HUES64 (cell line): ENCODE measurements around the gene NFASC.

Experiments used
- H3K27ac ChIP-seq: 2 replicates; pipeline ENCODE4 v1.7.0; 2013; ENCODE audit warnings: low read depth, low read length, inconsistent platforms
- H3K27me3 ChIP-seq: 2 replicates; pipeline ENCODE4 v1.6.1; 2013; ENCODE audit warnings: mild to moderate bottlenecking, low read length; ENCODE audit not compliant: insufficient read depth
- H3K36me3 ChIP-seq: 2 replicates; pipeline ENCODE4 v1.6.1; 2013; ENCODE audit warnings: mild to moderate bottlenecking, low read length; ENCODE audit not compliant: insufficient read depth
- H3K4me1 ChIP-seq: 2 replicates; pipeline ENCODE4 v1.6.1; 2013; ENCODE audit warnings: mild to moderate bottlenecking, low read length, moderate library complexity; ENCODE audit not compliant: insufficient read depth
- H3K4me3 ChIP-seq: 2 replicates; pipeline ENCODE4 v1.5.1; 2013; ENCODE audit warnings: mild to moderate bottlenecking, low read length, moderate library complexity
- H3K9ac ChIP-seq: 2 replicates; pipeline ENCODE4 v1.6.1; 2013; ENCODE audit warnings: mild to moderate bottlenecking, low read depth, low read length
- H3K9me3 ChIP-seq: 2 replicates; pipeline ENCODE4 v1.6.1; 2013; ENCODE audit warnings: low read depth, low read length; ENCODE audit not compliant: insufficient read depth
- WGBS: fragments of 150-250, 120-280 bp; methylation state at CpG from one replicate; pipeline ENCODE4 v1.1.7; 2013; ENCODE audit warnings: missing lambda C conversion rate; 5-methylcytosine and 5-hydroxymethylcytosine counted together

The NFASC gene

GRCh38 chr1:205057808-205058575 is 187.3 kb downstream of the NFASC start:
- Histone ChIP-seq H3K4me1 (peaks cover 3% of the 10 kb centered on the region; the same call in 1 of the 2 replicates), H3K9me3 (no peaks in the 10 kb centered on the region), H3K4me3 (no peak overlapping the region), H3K27me3 (no peaks in the 10 kb centered on the region), H3K27ac (no peak overlapping the region), H3K36me3 (no peaks in the 10 kb centered on the region), H3K9ac (no peak overlapping the region)
- 94% methylated on average over 19 of the region's 19 CpGs for WGBS

- WGBS = 95% methylated on average over 12 of the region's 12 CpGs
- no peaks in the 10 kb centered on the region for H3K27me3 ChIP-seq
Measured at GRCh38 chr1:205058853-205059252, 188.2 kb downstream of the NFASC start.

GRCh38 chr1:205059660-205060059 is 189.0 kb downstream of the NFASC start:
- H3K27me3 ChIP-seq = no peaks in the 10 kb centered on the region
- no peak overlapping the region for H3K4me3 ChIP-seq
- no peak overlapping the region for H3K9ac ChIP-seq
- WGBS = 91% methylated on average over 6 of the region's 6 CpGs
- no peaks in the 10 kb centered on the region for H3K9me3 ChIP-seq
- H3K27ac ChIP-seq = no peak overlapping the region
- no peaks in the 10 kb centered on the region for H3K36me3 ChIP-seq
- peaks cover 3% of the 10 kb centered on the region; the same call in 1 of the 2 replicates for H3K4me1 ChIP-seq

More at GRCh38 chr1:205058853-205059252, 188.2 kb downstream of the NFASC start:
- Histone ChIP-seq H3K36me3 (no peaks in the 10 kb centered on the region), H3K4me1 (peaks cover 3% of the 10 kb centered on the region; the same call in 1 of the 2 replicates), H3K9me3 (no peaks in the 10 kb centered on the region), H3K9ac (no peak overlapping the region), H3K27ac (no peak overlapping the region), H3K4me3 (no peak overlapping the region)

- 89% methylated on average over 10 of the region's 10 CpGs for whole genome bisulfite sequencing
- H3K4me3 ChIP-seq = no peak overlapping the region
- no peak overlapping the region for H3K9ac ChIP-seq
- H3K27ac ChIP-seq = no peak overlapping the region
- no peaks in the 10 kb centered on the region for H3K27me3 ChIP-seq
- peaks cover 3% of the 10 kb centered on the region; the same call in 1 of the 2 replicates for H3K4me1 ChIP-seq
- no peaks in the 10 kb centered on the region for H3K9me3 ChIP-seq
- no peaks in the 10 kb centered on the region for H3K36me3 ChIP-seq
Measured at GRCh38 chr1:205060746-205061145, 190.1 kb downstream of the NFASC start.

GRCh38 chr1:205061227-205061626 is 190.6 kb downstream of the NFASC start:
- Histone ChIP-seq H3K27ac (no peak overlapping the region), H3K9ac (no peak overlapping the region), H3K36me3 (no peaks in the 10 kb centered on the region), H3K9me3 (no peaks in the 10 kb centered on the region), H3K4me1 (peaks cover 3% of the 10 kb centered on the region; the same call in 1 of the 2 replicates), H3K4me3 (no peak overlapping the region), H3K27me3 (no peaks in the 10 kb centered on the region)
- 82% methylated on average over 14 of the region's 14 CpGs for WGBS

GRCh38 chr1:205061665-205062069 is 191.0 kb downstream of the NFASC start:
- Histone ChIP-seq H3K27me3 (no peaks in the 10 kb centered on the region), H3K4me1 (peaks cover 3% of the 10 kb centered on the region; the same call in 1 of the 2 replicates)
- 42% methylated on average over 13 of the region's 13 CpGs for WGBS

GRCh38 chr1:205062319-205062718 is 191.7 kb downstream of the NFASC start:
- no peaks in the 10 kb centered on the region for H3K27me3 ChIP-seq
- WGBS = 93% methylated on average over 8 of the region's 8 CpGs
- no peak overlapping the region for H3K9ac ChIP-seq

More at GRCh38 chr1:205061665-205062069, 191.0 kb downstream of the NFASC start:
- no peak overlapping the region for H3K27ac ChIP-seq
- no peak overlapping the region for H3K4me3 ChIP-seq
- no peak overlapping the region for H3K9ac ChIP-seq
- H3K9me3 ChIP-seq = no peaks in the 10 kb centered on the region
- H3K36me3 ChIP-seq = no peaks in the 10 kb centered on the region

GRCh38 chr1:205062895-205063294 is 192.2 kb downstream of the NFASC start:
- WGBS = 82% methylated on average over 3 of the region's 3 CpGs
- no peak overlapping the region for H3K4me3 ChIP-seq
- no peak overlapping the region for H3K27ac ChIP-seq
- no peaks in the 10 kb centered on the region for H3K36me3 ChIP-seq
- H3K9ac ChIP-seq = no peak overlapping the region
- H3K4me1 ChIP-seq = peaks cover 3% of the 10 kb centered on the region; the same call in 1 of the 2 replicates
- no peaks in the 10 kb centered on the region for H3K9me3 ChIP-seq
- no peaks in the 10 kb centered on the region for H3K27me3 ChIP-seq

More at GRCh38 chr1:205062319-205062718, 191.7 kb downstream of the NFASC start:
- Histone ChIP-seq H3K9me3 (no peaks in the 10 kb centered on the region), H3K36me3 (no peaks in the 10 kb centered on the region), H3K27ac (no peak overlapping the region), H3K4me3 (no peak overlapping the region), H3K4me1 (peaks cover 3% of the 10 kb centered on the region; the same call in 1 of the 2 replicates)

GRCh38 chr1:205064301-205064700 is 193.6 kb downstream of the NFASC start:
- Histone ChIP-seq H3K27me3 (no peaks in the 10 kb centered on the region), H3K36me3 (no peaks in the 10 kb centered on the region)

GRCh38 chr1:205064741-205065316 is 194.2 kb downstream of the NFASC start:
- Histone ChIP-seq H3K4me1 (peaks cover 3% of the 10 kb centered on the region; the same call in 1 of the 2 replicates), H3K27ac (no peak overlapping the region), H3K9me3 (no peaks in the 10 kb centered on the region), H3K27me3 (no peaks in the 10 kb centered on the region), H3K36me3 (no peaks in the 10 kb centered on the region), H3K4me3 (no peak overlapping the region), H3K9ac (no peak overlapping the region)
- 93% methylated on average over 9 of the region's 9 CpGs for WGBS

More at GRCh38 chr1:205064301-205064700, 193.6 kb downstream of the NFASC start:
- Histone ChIP-seq H3K9me3 (no peaks in the 10 kb centered on the region), H3K27ac (no peak overlapping the region), H3K4me1 (peaks cover 3% of the 10 kb centered on the region; the same call in 1 of the 2 replicates), H3K9ac (no peak overlapping the region), H3K4me3 (no peak overlapping the region)
- 89% methylated on average over 11 of the region's 11 CpGs for WGBS

- Histone ChIP-seq H3K9me3 (no peaks in the 10 kb centered on the region), H3K9ac (no peak overlapping the region; the same call in 1 of the 2 replicates), H3K4me3 (no peak overlapping the region), H3K27ac (no peak overlapping the region), H3K27me3 (no peaks in the 10 kb centered on the region), H3K4me1 (peaks cover 3% of the 10 kb centered on the region; the same call in 1 of the 2 replicates), H3K36me3 (no peaks in the 10 kb centered on the region)
- 92% methylated on average over 14 of the region's 14 CpGs for WGBS
Measured at GRCh38 chr1:205065666-205066065, 195.0 kb downstream of the NFASC start.
